Hepatic stellate cell (primary cell): ENCODE measurements around the gene DMAP1.
A peak's percentile ranks its signal among the peaks of the same experiment; 100 is the strongest.

Experiments used
- DNase-seq: peaks from one replicate; pipeline ENCODE4 v3.0.0; 2011; ENCODE audit warnings: low spot score

The DMAP1 gene

GRCh38 chr1:44228218-44228617 lies 14.9 kb downstream of the DMAP1 start:
- no peak for DNase-seq

GRCh38 chr1:44229435-44230167 lies 16.3 kb downstream of the DMAP1 start:
- DNase-seq, result no peak

- no peak for DNase-seq
Observed at GRCh38 chr1:44230796-44231195, 17.5 kb downstream of the DMAP1 start.

GRCh38 chr1:44233593-44233992 lies 20.3 kb downstream of the DMAP1 start:
- DNase-seq, result no peak

- DNase-seq, result no peak
Observed at GRCh38 chr1:44235808-44236207, 22.5 kb downstream of the DMAP1 start.

- no peak for DNase-seq
Observed at GRCh38 chr1:44236490-44237272, 23.4 kb downstream of the DMAP1 start.

GRCh38 chr1:44237721-44238457 lies 24.6 kb downstream of the DMAP1 start:
- DNase-seq, result peak; percentile 75

- no peak for DNase-seq
Observed at GRCh38 chr1:44238660-44239059, 25.4 kb downstream of the DMAP1 start.

- peak; percentile 52 for DNase-seq
Observed at GRCh38 chr1:44239331-44239960, 26.2 kb downstream of the DMAP1 start.

- no peak for DNase-seq
Observed at GRCh38 chr1:44239961-44240371, 26.7 kb downstream of the DMAP1 start.

GRCh38 chr1:44240802-44241671 lies 27.8 kb downstream of the DMAP1 start:
- DNase-seq, result no peak

- DNase-seq, result no peak
Observed at GRCh38 chr1:44242746-44243145, 29.5 kb downstream of the DMAP1 start.

- DNase-seq, result no peak
Observed at GRCh38 chr1:44243782-44244495, 30.7 kb downstream of the DMAP1 start.

- DNase-seq, result no peak
Observed at GRCh38 chr1:44244986-44245385, 31.7 kb downstream of the DMAP1 start.

- DNase-seq, result no peak
Observed at GRCh38 chr1:44246806-44247205, 33.5 kb downstream of the DMAP1 start.

GRCh38 chr1:44249543-44249942 lies 36.3 kb downstream of the DMAP1 start:
- no peak for DNase-seq

- DNase-seq, result no peak
Observed at GRCh38 chr1:44250068-44250781, 37.0 kb downstream of the DMAP1 start.

- DNase-seq, result no peak
Observed at GRCh38 chr1:44251486-44251885, 38.2 kb downstream of the DMAP1 start.

GRCh38 chr1:44251989-44252671 lies 38.9 kb downstream of the DMAP1 start:
- DNase-seq, result no peak
